GM21423 (cell line): ENCODE data around the gene RNF166.
A peak's percentile ranks its signal among the peaks of the same experiment; 100 is the strongest.
"Not testable (repeated sequence)": the region's sequence is repeated elsewhere in the genome, so short reads cannot be mapped to it uniquely, and the experiment has no call there.

Source experiments
- ATAC-seq: cut with Tn5 transposase; IDR thresholded peaks from one replicate; pipeline ENCODE4 v1.9.1; 2021; ENCODE audit warnings: mild to moderate bottlenecking, moderate library complexity; ENCODE audit not compliant: unreplicated experiment

The RNF166 gene

GRCh38 chr16:88678224-88678979, 27.8 kb downstream of the RNF166 start:
- no peak for ATAC-seq

- no peak for ATAC-seq
These were observed 28.5 kb downstream of the RNF166 start for GRCh38 chr16:88677721-88678120.

GRCh38 chr16:88676502-88677242, 29.5 kb downstream of the RNF166 start:
- ATAC-seq = no peak

DNA sequence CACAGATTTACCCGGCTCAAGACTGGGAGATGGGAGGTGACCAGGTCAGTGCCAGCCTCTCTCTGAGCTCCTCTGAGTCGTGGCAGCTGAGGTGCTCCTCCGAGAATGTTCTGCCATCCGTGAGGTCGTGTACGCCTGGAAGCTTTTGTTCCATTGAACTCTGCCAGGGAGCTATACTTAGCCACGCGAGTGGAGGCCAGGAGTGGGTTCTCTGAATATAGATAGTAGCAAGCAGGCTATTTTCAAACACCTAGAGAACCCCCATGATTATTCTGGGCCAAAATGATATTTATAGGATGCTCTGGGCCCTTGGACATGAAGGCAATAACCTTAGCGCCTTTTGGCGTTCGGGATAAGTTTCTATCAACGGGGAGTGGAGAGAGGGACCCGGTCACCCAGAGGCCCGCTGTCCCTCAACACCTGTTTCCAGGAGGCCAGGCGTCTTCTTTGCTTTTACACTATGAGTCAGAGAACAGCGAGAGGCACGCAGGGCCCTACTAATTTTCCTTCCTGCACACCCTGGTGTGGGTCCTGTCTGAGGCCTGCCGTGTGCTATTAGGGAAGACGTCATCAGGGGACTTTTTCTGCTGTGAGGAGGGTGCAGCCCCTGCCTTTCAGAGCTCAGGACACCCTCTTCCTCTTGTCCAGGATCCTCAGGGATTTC, 32.4 kb downstream of the RNF166 start:
- no peak for ATAC-seq

- ATAC-seq = no peak
These were observed 33.4 kb downstream of the RNF166 start for GRCh38 chr16:88672776-88673175.

- ATAC-seq = no peak
These were observed 34.4 kb downstream of the RNF166 start for GRCh38 chr16:88671806-88672205.

GRCh38 chr16:88669980-88670379, 36.2 kb downstream of the RNF166 start:
- no peak for ATAC-seq

GRCh38 chr16:88669493-88669892, 36.7 kb downstream of the RNF166 start:
- ATAC-seq = not testable (repeated sequence)

GRCh38 chr16:88667461-88667860, 38.7 kb downstream of the RNF166 start:
- no peak for ATAC-seq

GRCh38 chr16:88665570-88665969, 40.6 kb downstream of the RNF166 start:
- ATAC-seq = no peak

GRCh38 chr16:88665148-88665547, 41.1 kb downstream of the RNF166 start:
- ATAC-seq = no peak

GRCh38 chr16:88662843-88663606, 43.2 kb downstream of the RNF166 start, which contains the start of gene MVD:
TSS of gene MVD (minus strand) at chr16:88663091. CDS start at chr16:88663080, 11 bp downstream.
- ATAC-seq = peak; percentile 90

DNA sequence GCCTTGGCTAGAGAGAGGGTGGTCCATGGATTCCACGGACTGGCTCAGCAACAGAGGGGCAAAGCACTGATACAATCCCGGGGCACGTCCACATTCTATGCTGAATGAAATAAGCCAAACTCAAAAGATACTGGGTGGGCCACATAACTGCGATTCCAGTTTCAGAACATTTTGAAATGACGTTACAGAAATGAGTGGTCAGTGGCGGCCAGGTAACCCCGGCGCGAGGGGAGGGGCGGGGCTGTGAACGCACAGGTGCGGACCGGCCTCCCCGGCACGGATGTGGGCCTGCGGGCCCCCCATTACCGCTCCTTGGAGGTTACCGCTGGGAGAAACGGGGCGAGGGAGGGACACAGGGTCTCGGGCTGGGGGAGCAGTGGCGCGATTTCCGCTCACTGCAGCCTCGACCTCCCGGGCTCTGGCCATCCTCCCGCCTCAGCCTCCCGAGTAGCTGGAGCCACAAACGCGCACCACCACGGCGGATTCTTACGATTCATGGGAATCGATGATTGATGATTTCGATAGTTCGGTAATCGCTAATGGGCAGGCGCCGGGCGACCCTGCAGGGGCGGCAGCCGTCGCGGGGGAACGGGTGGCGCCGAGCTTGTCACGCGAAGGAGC, 43.9 kb downstream of the RNF166 start:
- ATAC-seq = peak; percentile 4

GRCh38 chr16:88661468-88661867, 44.7 kb downstream of the RNF166 start:
- no peak for ATAC-seq

DNA sequence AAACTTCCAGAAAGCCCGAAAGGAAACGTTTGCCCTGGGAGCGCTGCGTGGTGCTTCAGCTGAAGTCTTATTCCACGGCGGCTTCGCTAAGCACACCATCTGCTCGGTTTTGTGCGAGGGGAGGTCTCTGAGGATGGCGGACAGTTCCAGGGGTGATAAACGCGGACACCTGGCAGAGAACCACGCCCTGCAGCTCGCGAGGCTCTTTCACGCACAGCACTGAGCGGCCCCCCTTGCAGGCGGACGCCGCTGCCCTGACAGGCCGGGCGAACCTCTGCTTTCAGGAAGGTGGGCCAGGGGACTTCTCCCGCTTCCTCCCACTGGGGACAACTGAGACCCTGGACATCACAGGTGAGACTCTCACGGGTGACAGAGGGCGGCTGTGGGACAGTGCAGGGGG, 47.0 kb downstream of the RNF166 start:
- ATAC-seq = no peak

- ATAC-seq = no peak
These were observed 47.5 kb downstream of the RNF166 start for GRCh38 chr16:88658714-88659113.

- ATAC-seq = no peak
These were observed 48.8 kb downstream of the RNF166 start for GRCh38 chr16:88657371-88657770.

DNA sequence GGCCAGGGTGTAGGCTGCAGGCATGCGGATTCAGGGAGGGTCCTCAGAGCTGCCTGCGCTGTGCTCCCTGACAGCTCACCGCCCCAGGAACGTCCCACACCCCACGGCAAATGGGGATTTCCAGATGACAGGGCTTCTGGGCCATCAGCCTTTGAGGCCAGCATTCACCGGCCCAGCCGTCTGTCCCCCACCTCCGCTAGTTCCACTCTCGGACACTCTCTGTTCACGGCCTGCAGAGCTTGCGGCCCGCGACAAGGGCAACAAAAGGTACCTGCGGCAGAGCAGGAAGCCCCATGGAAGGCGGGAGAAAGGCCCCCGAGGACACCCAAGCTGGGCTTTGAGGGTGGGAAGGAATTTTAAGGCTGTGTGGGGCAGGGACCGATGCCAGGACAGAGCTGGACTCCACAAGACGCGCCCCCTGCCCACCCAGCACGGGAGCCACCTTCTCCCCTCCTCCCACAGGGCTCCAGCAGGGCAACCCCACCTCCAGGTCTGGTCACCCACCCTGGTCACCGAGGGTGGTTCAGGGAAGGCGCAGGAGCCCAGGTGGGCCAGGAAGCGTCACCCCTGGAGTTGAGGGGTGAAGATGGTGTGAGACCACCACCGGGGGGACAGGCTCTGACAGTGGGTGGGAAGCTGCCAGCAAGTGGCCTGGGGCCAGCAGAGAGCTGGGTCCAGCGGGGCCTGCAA, 49.8 kb downstream of the RNF166 start:
- ATAC-seq = no peak

DNA sequence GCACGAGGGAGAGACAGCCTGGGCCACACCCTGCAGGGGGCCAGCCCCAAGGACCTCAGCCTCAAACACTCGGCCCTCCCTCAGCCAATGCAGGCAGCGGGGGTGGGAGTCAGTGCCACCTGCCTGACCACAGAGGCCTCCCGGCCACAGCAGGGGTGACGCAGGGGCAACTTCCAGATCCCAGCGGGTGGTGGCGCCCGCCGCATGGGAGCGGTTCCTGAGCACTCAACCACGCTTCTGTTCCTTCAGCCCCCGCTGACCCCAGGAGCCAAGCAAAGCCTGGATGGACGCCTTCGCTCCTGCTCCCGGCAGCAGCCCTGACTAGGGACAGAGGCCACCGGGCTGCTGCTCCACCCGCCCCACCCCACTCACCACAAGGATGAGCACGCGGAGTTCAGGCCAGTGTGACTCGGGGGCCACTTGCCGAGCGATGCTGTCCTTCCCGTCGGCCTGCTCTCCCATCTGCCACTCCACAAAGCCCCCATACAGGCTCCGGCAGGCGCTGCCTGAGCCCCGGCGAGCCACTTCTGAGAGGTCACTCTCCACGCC, 50.4 kb downstream of the RNF166 start:
- ATAC-seq = no peak
